Body of pancreas (tissue), 4 donors: ENCODE results near the gene NT5M. TPM values are rescaled to one million over a fixed set of nuclear protein-coding genes. Genes with fewer than 3 reads are reported as not detected.

Experiments
- ATAC-seq: fragments of 150-250 bp; one replicate; pipeline ENCODE4 v1.9.1; 2016
- DNase-seq, 4 donors: peaks; one replicate each; pipeline ENCODE4 v3.0.0-alpha.2; 2019
- H3K27ac ChIP-seq, 4 donors: fragments of 200-600 bp; sonication (generic); 1 replicate in 3 of 4; 2 replicates in 1 of 4; pipeline versions ENCODE4 v1.5.1 to v1.6.1; 2016 to 2019; ENCODE audit warnings: mild to moderate bottlenecking in 1 of 4, mixed read lengths in 1 of 4, moderate library complexity in 1 of 4
- H3K27me3 ChIP-seq, 2 donors: fragments of 200-600 bp; sonication (generic); one replicate each; pipeline ENCODE4 v1.6.0; 2016; ENCODE audit warnings: mild to moderate bottlenecking in 1 of 2
- H3K36me3 ChIP-seq, 2 donors: fragments of 200-600 bp; sonication (generic); replicated peaks in 1 of 2; 2 replicates each; pipeline ENCODE4 v1.5.1; 2016; ENCODE audit warnings: low read depth in 2 of 2; ENCODE audit not compliant: insufficient read depth in 1 of 2
- H3K4me1 ChIP-seq: fragments of 200-600 bp; sonication (generic); one replicate; pipeline ENCODE4 v1.6.0; 2016
- H3K4me3 ChIP-seq, 2 donors: fragments of 200-600 bp; sonication (generic); 1 replicate in 1 of 2; 2 replicates in 1 of 2; pipeline ENCODE4 v1.5.1; 2016 to 2019
- H3K9me3 ChIP-seq, 3 donors: fragments of 200-600 bp; sonication (generic); 1 replicate in 2 of 3; 2 replicates in 1 of 3; pipeline ENCODE4 v1.5.1; 2016
- CTCF ChIP-seq, 7 experiments: fragments of 450-650 bp in 4 of 7; fragments of 200-600 bp in 3 of 7; sonication (generic) in 3 of 7; IDR thresholded peaks; one replicate each; pipeline ENCODE4 v1.5.1; 2016 to 2019; ENCODE audit warnings: antibody characterized with exemption in 7 of 7
- POLR2A ChIP-seq, 3 donors: fragments of 450-650 bp; IDR thresholded peaks; one replicate each; pipeline ENCODE4 v1.6.1; 2016; ENCODE audit warnings: antibody characterized with exemption in 3 of 3, mild to moderate bottlenecking in 2 of 3
- WGBS, 2 donors: methylation state at CpG; one replicate each; pipeline ENCODE4 v1.1.5; 2017; 5-methylcytosine and 5-hydroxymethylcytosine counted together
- intact Hi-C: fragments of 100-400 bp; cut with DNase I; formaldehyde crosslinking; loops from one replicate; pipeline ENCODE4 v1.15.1; 2023
- total RNA-seq, 2 donors: library from RNA; depleted of rRNA; stranded (reverse); fragments of >200 nt; gene quantifications; one replicate each; pipeline ENCODE4 v1.1.0, GENCODE V29; 2016

The NT5M gene
- total RNA-seq, 2 donors from 2014 or later: 1.0 to 1.3 TPM

DNA sequence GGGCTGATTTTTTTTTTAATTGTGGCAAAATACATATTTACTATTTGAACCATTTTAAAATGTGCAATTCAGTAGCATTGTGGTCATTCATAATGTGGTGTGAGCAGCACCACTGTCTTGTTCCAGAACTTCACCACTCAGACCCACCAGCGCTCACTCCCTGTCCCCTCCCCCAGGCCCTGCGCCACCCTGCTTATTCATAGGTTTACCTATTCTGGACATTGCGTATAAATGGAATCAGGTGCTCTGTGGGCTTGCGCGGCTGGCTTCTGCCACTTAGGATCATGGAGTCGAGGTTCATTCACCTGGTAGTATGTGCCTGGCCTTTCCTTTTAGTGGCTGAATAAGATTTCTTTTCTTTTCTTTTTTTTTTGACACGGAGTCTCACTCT is 59.4 kb downstream of the NT5M start:
- ATAC-seq (no peak), DNase-seq (peak in 1 of 4 donors; percentile 4)
- Histone ChIP-seq H3K4me1 (peaks cover 5% of the 10 kb centered on the region), H3K36me3 (no peaks in the 10 kb centered on the region), H3K9me3 (no peaks in the 10 kb centered on the region), H3K27me3 (no peaks in the 10 kb centered on the region), H3K4me3 (no peak overlapping the region), H3K27ac (peak overlapping the region in 1 of 4 donors; percentile 41)
- TF ChIP-seq CTCF (IDR thresholded peaks at IDR 0.05) (no peak), POLR2A (IDR thresholded peaks at IDR 0.05) (no peak)
- intact Hi-C loops: loop anchor here (5.0 kb wide), 1 partner anchor 130 kb away; no protein-coding TSS in a partner anchor
- 91 to 96% methylated on average over 6 to 7 of the region's 7 CpGs for WGBS, 2 donors

GRCh38 chr17:17363638-17364337 is 60.6 kb downstream of the NT5M start:
- no peak for TF ChIP-seq POLR2A (IDR thresholded peaks at IDR 0.05)
- no peak for TF ChIP-seq CTCF (IDR thresholded peaks at IDR 0.05)
- peaks cover 5% of the 10 kb centered on the region for H3K4me1 ChIP-seq
- H3K4me3 ChIP-seq: no peak overlapping the region
- DNase-seq (peak in 1 of 4 donors; percentile 5), ATAC-seq (no peak)
- H3K27me3 ChIP-seq: no peaks in the 10 kb centered on the region
- intact Hi-C loops: loop anchor here (5.0 kb wide), 1 partner anchor 129 kb away; no protein-coding TSS in a partner anchor
- no peaks in the 10 kb centered on the region for H3K9me3 ChIP-seq
- WGBS, 2 donors: 45 to 65% methylated on average over 7 to 8 of the region's 8 CpGs
- no peaks in the 10 kb centered on the region for H3K36me3 ChIP-seq
- peak overlapping the region in 1 of 4 donors; percentile 38 for H3K27ac ChIP-seq

GRCh38 chr17:17364338-17364667 is 61.1 kb downstream of the NT5M start:
- DNase-seq (peak in 2 of 4 donors; percentile 6 to 11), ATAC-seq (no peak)
- WGBS, 2 donors: 63 to 78% methylated on average over 11 of the region's 11 CpGs
- intact Hi-C loops: loop anchor here (5.0 kb wide), 1 partner anchor 128 kb away; no protein-coding TSS in a partner anchor
- TF ChIP-seq POLR2A (IDR thresholded peaks at IDR 0.05) (no peak), CTCF (IDR thresholded peaks at IDR 0.05) (no peak)
- Histone ChIP-seq H3K9me3 (no peaks in the 10 kb centered on the region), H3K27ac (no peak overlapping the region), H3K4me3 (no peak overlapping the region), H3K4me1 (peaks cover 5% of the 10 kb centered on the region), H3K36me3 (no peaks in the 10 kb centered on the region), H3K27me3 (no peaks in the 10 kb centered on the region)

DNA sequence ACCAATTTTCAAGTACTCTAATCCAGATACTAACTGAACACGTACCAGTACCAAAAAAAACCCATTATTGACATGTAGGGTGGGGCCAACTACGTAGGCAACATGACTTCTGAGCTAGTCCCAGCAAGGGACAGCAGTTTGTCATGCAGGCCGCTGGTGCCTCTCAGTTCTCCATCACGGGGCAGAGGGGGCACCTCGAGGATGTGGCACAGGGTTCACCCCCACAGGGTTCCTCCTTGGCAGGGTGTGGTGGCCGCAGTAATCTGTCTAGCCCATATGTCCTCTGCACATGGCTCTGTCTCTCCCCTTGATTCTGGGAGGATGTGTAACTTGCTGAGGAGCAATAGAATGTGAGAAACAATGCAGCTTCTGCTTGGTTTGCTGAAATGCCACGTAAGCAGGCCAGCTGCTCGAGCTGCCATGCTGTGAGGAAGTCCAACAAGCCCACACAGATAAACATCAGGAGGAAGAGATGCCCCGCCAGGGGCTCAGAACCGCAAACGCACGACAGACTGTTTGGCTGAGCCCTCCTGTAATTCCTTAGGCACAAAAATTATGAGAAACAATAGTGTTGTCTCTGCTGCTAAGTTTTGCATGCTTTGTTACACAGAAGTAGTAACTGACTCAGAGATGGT is 62.4 kb downstream of the NT5M start:
- Histone ChIP-seq H3K27ac (no peak overlapping the region), H3K9me3 (no peaks in the 10 kb centered on the region), H3K4me3 (no peak overlapping the region), H3K4me1 (peaks cover 10% of the 10 kb centered on the region), H3K36me3 (no peaks in the 10 kb centered on the region), H3K27me3 (no peaks in the 10 kb centered on the region)
- WGBS, 2 donors: 84 to 94% methylated on average over 12 of the region's 12 CpGs
- TF ChIP-seq POLR2A (IDR thresholded peaks at IDR 0.05) (no peak), CTCF (IDR thresholded peaks at IDR 0.05) (no peak)
- intact Hi-C loops: no loop called here
- no peak for ATAC-seq
- DNase-seq: peak in 1 of 4 donors; percentile 3
